Natural killer cell (primary cell): Measurements from ENCODE around the gene DBN1. TPM values are rescaled to one million over a fixed set of nuclear protein-coding genes. Genes with fewer than 3 reads are reported as not detected.

Source experiments
- ATAC-seq, 3 donors: fragments of 150-1000 bp in 2 of 3; fragments of 200-7000 bp in 1 of 3; cut with Tn5 transposase; 1 replicate in 1 of 3; 2 replicates in 2 of 3; pipeline ENCODE4 v1.10.0; 2021; ENCODE audit warnings: mild to moderate bottlenecking in 2 of 3, moderate library complexity in 2 of 3
- DNase-seq, 2 donors: peaks; one replicate each; pipeline versions ENCODE4 v3.0.0 to v3.0.0-alpha.2; 2013 to 2021; ENCODE audit warnings: mixed read lengths in 1 of 2
- H3K27ac ChIP-seq: one replicate; pipeline ENCODE4 v1.5.1; 2013; ENCODE audit warnings: mild to moderate bottlenecking, low read length
- H3K27me3 ChIP-seq: one replicate; pipeline ENCODE4 v1.6.1; 2013; ENCODE audit warnings: low read length; ENCODE audit not compliant: control insufficient read depth, insufficient read depth
- H3K36me3 ChIP-seq: one replicate; pipeline ENCODE4 v1.6.1; 2013; ENCODE audit warnings: low read length; ENCODE audit not compliant: control insufficient read depth, insufficient read depth
- H3K4me1 ChIP-seq: one replicate; pipeline ENCODE4 v1.6.1; 2013; ENCODE audit warnings: low read length; ENCODE audit not compliant: control insufficient read depth, insufficient read depth
- H3K4me3 ChIP-seq: one replicate; pipeline ENCODE4 v1.5.1; 2013; ENCODE audit warnings: low read length
- H3K9me3 ChIP-seq: one replicate; pipeline ENCODE4 v1.6.1; 2013; ENCODE audit warnings: low read length; ENCODE audit not compliant: control insufficient read depth, insufficient read depth
- H3K27ac Mint-ChIP-seq, 2 donors: one replicate each; pipeline ENCODE4 v1.8.0; 2022; ENCODE audit warnings: mild to moderate bottlenecking in 2 of 2, mixed read lengths in 2 of 2, moderate library complexity in 1 of 2
- H3K27me3 Mint-ChIP-seq, 2 donors: one replicate each; pipeline ENCODE4 v1.8.0; 2022; ENCODE audit warnings: low read depth in 2 of 2, mixed read lengths in 2 of 2
- H3K36me3 Mint-ChIP-seq: one replicate; pipeline ENCODE4 v1.8.0; 2022; ENCODE audit warnings: mixed read lengths
- H3K4me1 Mint-ChIP-seq, 2 donors: one replicate each; pipeline ENCODE4 v1.8.0; 2022; ENCODE audit warnings: mixed read lengths in 2 of 2
- H3K4me3 Mint-ChIP-seq: one replicate; pipeline ENCODE4 v1.8.0; 2022; ENCODE audit warnings: mild to moderate bottlenecking, moderate library complexity, mixed read lengths
- H3K9me3 Mint-ChIP-seq, 2 donors: one replicate each; pipeline ENCODE4 v1.8.0; 2022; ENCODE audit warnings: mixed read lengths in 2 of 2
- CTCF ChIP-seq: fragments of 200-600 bp; IDR thresholded peaks from one replicate; pipeline ENCODE4 v1.8.0; 2022; ENCODE audit warnings: antibody characterized with exemption
- WGBS: methylation state at CpG from one replicate; pipeline ENCODE4 v1.1.7; 2013; ENCODE audit warnings: missing lambda C conversion rate; ENCODE audit not compliant: insufficient coverage; 5-methylcytosine and 5-hydroxymethylcytosine counted together
- intact Hi-C: fragments of 100-400 bp; cut with micrococcal nuclease; formaldehyde crosslinking; loops from one replicate; pipeline ENCODE4 v1.14.2; 2022
- total RNA-seq, 4 donors: library from RNA; stranded (reverse); fragments of 120-200 nt in 1 of 4; gene quantifications; one replicate each; pipeline versions ENCODE4 v1.2.3 to v1.2.4, GENCODE V29; 2013 to 2022

Gene DBN1
- total RNA-seq: 10 to 100 TPM; 13.7 to 25.2 (median 15.0) TPM
- 5.1 TPM for total RNA-seq (2013)

- H3K4me3 ChIP-seq: peak within 1 kb of the TSS; percentile 19
- peaks cover 15% of the 10 kb centered on the region for H3K27me3 ChIP-seq
- peaks cover 0 to 16% of the 10 kb centered on the region in 2 donors for H3K27me3 Mint-ChIP-seq
- no peaks in the 10 kb centered on the region for H3K36me3 ChIP-seq
- H3K27ac Mint-ChIP-seq: peak within 1 kb of the TSS in 1 of 2 donors; percentile 87
- DNase-seq (peak in 1 of 2 donors; percentile 42), ATAC-seq (peak; percentile 39 to 52 (median 44))
- no peak for TF ChIP-seq CTCF
- intact Hi-C loops: no loop called here
- peaks cover 11 to 56% of the 10 kb centered on the region in 2 donors for H3K4me1 Mint-ChIP-seq
- no peaks in the 10 kb centered on the region for H3K9me3 Mint-ChIP-seq
- H3K4me1 ChIP-seq: peaks cover 34% of the 10 kb centered on the region
- no peaks in the 10 kb centered on the region for H3K36me3 Mint-ChIP-seq
- H3K27ac ChIP-seq: no peak within 1 kb of the TSS
- 3% methylated on average over 54 of the region's 69 CpGs for WGBS
- H3K4me3 Mint-ChIP-seq: peak within 1 kb of the TSS; percentile 89
- no peaks in the 10 kb centered on the region for H3K9me3 ChIP-seq
Observed at GRCh38 chr5:177473443-177474001, at the start of gene DBN1. TSS of gene DBN1 (minus strand) at chr5:177473634. CDS start at chr5:177473521, 113 bp downstream.

DNA sequence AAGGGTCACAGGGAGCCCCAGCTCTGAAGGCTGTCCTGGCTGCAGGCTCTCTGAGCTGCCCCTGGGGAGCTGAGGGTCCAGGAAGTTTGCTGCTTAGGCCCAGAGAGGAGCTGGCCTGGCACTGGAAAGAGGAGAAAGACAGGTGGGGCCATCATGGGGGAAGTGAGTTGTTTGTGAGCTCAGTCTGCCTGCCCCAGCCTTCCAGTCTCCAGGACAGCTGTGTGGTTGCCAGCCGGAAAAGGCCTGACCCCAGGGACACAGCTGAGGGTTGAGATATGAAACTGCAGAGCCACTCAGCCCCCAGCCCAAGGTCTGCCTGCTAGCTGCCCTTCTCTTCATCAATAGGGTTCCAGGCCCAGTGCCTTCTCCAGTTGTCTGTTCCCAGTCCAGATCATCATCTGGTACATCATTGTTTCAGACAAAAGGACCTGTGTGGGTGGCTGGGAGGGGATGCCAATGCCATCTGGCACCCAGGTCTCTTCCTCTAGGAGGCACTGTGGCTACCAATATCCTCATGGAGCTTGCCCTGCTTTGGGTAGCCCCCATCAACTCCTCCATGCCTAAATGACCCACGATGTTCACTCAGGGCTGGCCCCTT, 47.6 kb upstream of the DBN1 start:
- intact Hi-C loops: no loop called here
- TF ChIP-seq CTCF: no peak
- 65% methylated on average over 2 of the region's 2 CpGs for WGBS
- H3K27me3 Mint-ChIP-seq: no peaks in the 10 kb centered on the region
- Histone ChIP-seq H3K4me1 (peaks cover 29% of the 10 kb centered on the region), H3K4me3 (no peak overlapping the region), H3K9me3 (no peaks in the 10 kb centered on the region), H3K36me3 (peaks cover 20% of the 10 kb centered on the region), H3K27me3 (no peaks in the 10 kb centered on the region), H3K27ac (no peak overlapping the region)
- H3K36me3 Mint-ChIP-seq: no peaks in the 10 kb centered on the region
- peak overlapping the region; percentile 61 to 64 for H3K27ac Mint-ChIP-seq
- ATAC-seq: no peak
- no peaks in the 10 kb centered on the region for H3K9me3 Mint-ChIP-seq
- no peak overlapping the region for H3K4me3 Mint-ChIP-seq
- peaks cover 33 to 41% of the 10 kb centered on the region in 2 donors for H3K4me1 Mint-ChIP-seq
- no peak for DNase-seq

- no peaks in the 10 kb centered on the region for H3K27me3 ChIP-seq
- H3K27me3 Mint-ChIP-seq: no peaks in the 10 kb centered on the region
- TF ChIP-seq CTCF: no peak
- peak overlapping the region; percentile 25 for H3K4me3 Mint-ChIP-seq
- H3K4me1 Mint-ChIP-seq: peaks cover 41 to 48% of the 10 kb centered on the region in 2 donors
- no peaks in the 10 kb centered on the region for H3K36me3 Mint-ChIP-seq
- no peak for DNase-seq
- H3K27ac Mint-ChIP-seq: peak overlapping the region; percentile 61 to 64
- H3K9me3 Mint-ChIP-seq: no peaks in the 10 kb centered on the region
- no peaks in the 10 kb centered on the region for H3K9me3 ChIP-seq
- ATAC-seq: no peak
- no peak overlapping the region for H3K4me3 ChIP-seq
- peaks cover 24% of the 10 kb centered on the region for H3K36me3 ChIP-seq
- H3K4me1 ChIP-seq: peaks cover 35% of the 10 kb centered on the region
- H3K27ac ChIP-seq: no peak overlapping the region
- intact Hi-C loops: no loop called here
- WGBS: 98% methylated on average over 3 of the region's 3 CpGs
Observed at GRCh38 chr5:177520271-177520670, 46.8 kb upstream of the DBN1 start.
